Measurements from ENCODE around the gene ADAMTS12.

GRCh38 chr5:33688526-33688925 is 203.3 kb downstream of the ADAMTS12 start:
- TF ChIP-seq CTCF (optimal IDR thresholded peaks at IDR 0.05 in 1 of 3, IDR thresholded peaks at IDR 0.05 in 1 of 3, conservative IDR thresholded peaks at IDR 0.05 in 1 of 3; ENCODE audit: extremely low read depth in 1 of 3, insufficient read depth in 2 of 3, low read length in 3 of 3) (no peak), EZH2 (IDR thresholded peaks at IDR 0.05; ENCODE audit: low read length) (no peak)
